Liver (tissue), 9 donors: ENCODE results near the gene ALG5. TPM values are rescaled to one million over a fixed set of nuclear protein-coding genes. Genes with fewer than 3 reads are reported as not detected.
A peak's percentile ranks its signal among the peaks of the same experiment; 100 is the strongest.

Experiments used
- DNase-seq: peaks from one replicate; pipeline ENCODE4 v3.0.0-alpha.2; 2017; ENCODE audit warnings: low spot score
- H3K27ac ChIP-seq, 2 donors: one replicate each; pipeline ENCODE4 v1.7.0; 2013; ENCODE audit warnings: inconsistent platforms in 2 of 2, low read length in 2 of 2, control low read depth in 1 of 2, low read depth in 1 of 2, mild to moderate bottlenecking in 1 of 2
- H3K27me3 ChIP-seq, 4 donors: one replicate each; pipeline versions ENCODE4 v1.6.1 to v1.7.0; 2013; ENCODE audit warnings: low read length in 3 of 4, inconsistent platforms in 1 of 4, mild to moderate bottlenecking in 1 of 4, moderate library complexity in 1 of 4; ENCODE audit not compliant: control insufficient read depth in 4 of 4, insufficient read depth in 4 of 4
- H3K36me3 ChIP-seq, 4 donors: one replicate each; pipeline versions ENCODE4 v1.6.1 to v1.7.0; 2013; ENCODE audit warnings: low read length in 3 of 4, mild to moderate bottlenecking in 3 of 4, low read depth in 1 of 4, moderate library complexity in 1 of 4; ENCODE audit not compliant: control insufficient read depth in 4 of 4, insufficient read depth in 3 of 4
- H3K4me1 ChIP-seq, 4 donors: one replicate each; pipeline versions ENCODE4 v1.6.1 to v1.7.0; 2013; ENCODE audit warnings: low read length in 3 of 4, mild to moderate bottlenecking in 3 of 4, moderate library complexity in 1 of 4; ENCODE audit not compliant: control insufficient read depth in 4 of 4, insufficient read depth in 4 of 4
- H3K4me3 ChIP-seq, 3 donors: one replicate each; pipeline versions ENCODE4 v1.6.1 to v1.7.0; 2013; ENCODE audit warnings: low read length in 3 of 3, control low read depth in 1 of 3, low read depth in 1 of 3, mild to moderate bottlenecking in 1 of 3
- H3K9ac ChIP-seq, 2 donors: one replicate each; pipeline ENCODE4 v1.7.0; 2013; ENCODE audit warnings: low read length in 2 of 2, mild to moderate bottlenecking in 2 of 2, moderate library complexity in 2 of 2, control low read depth in 1 of 2, low read depth in 1 of 2
- H3K9me3 ChIP-seq, 4 donors: one replicate each; pipeline versions ENCODE4 v1.6.1 to v1.7.0; 2013; ENCODE audit warnings: low read length in 3 of 4; ENCODE audit not compliant: control insufficient read depth in 4 of 4
- ATF3 ChIP-seq: IDR thresholded peaks from 2 replicates; pipeline ENCODE4 v1.6.1; 2016; ENCODE audit warnings: antibody characterized with exemption
- EGR1 ChIP-seq, 2 donors: IDR thresholded peaks; 2 replicates each; pipeline ENCODE4 v1.6.1; 2016 to 2018; ENCODE audit warnings: antibody characterized with exemption in 2 of 2, low read depth in 2 of 2
- FOXA2 ChIP-seq: IDR thresholded peaks from 2 replicates; pipeline ENCODE4 v1.6.1; 2016; ENCODE audit warnings: antibody characterized with exemption
- GABPA ChIP-seq, 2 donors: IDR thresholded peaks in 1 of 2; conservative IDR thresholded peaks in 1 of 2; 2 replicates each; pipeline ENCODE4 v1.6.1; 2016; ENCODE audit warnings: antibody characterized with exemption in 2 of 2, mild to moderate bottlenecking in 1 of 2, moderate library complexity in 1 of 2
- HNF4A ChIP-seq, 2 donors: conservative IDR thresholded peaks; 2 replicates each; pipeline ENCODE4 v1.6.1; 2016; ENCODE audit warnings: antibody characterized with exemption in 2 of 2, mild to moderate bottlenecking in 2 of 2
- HNF4G ChIP-seq: IDR thresholded peaks from 2 replicates; pipeline ENCODE4 v1.6.1; 2016; ENCODE audit warnings: antibody characterized with exemption
- JUND ChIP-seq, 2 donors: IDR thresholded peaks; 2 replicates each; pipeline ENCODE4 v1.6.1; 2016; ENCODE audit warnings: antibody characterized with exemption in 2 of 2
- RAD21 ChIP-seq, 2 donors: IDR thresholded peaks; 2 replicates each; pipeline ENCODE4 v1.6.1; 2016; ENCODE audit warnings: antibody characterized with exemption in 2 of 2, mild to moderate bottlenecking in 2 of 2
- RXRA ChIP-seq, 2 donors: IDR thresholded peaks; 2 replicates each; pipeline ENCODE4 v1.6.1; 2017 to 2018; ENCODE audit warnings: antibody characterized with exemption in 2 of 2, mild to moderate bottlenecking in 1 of 2
- SP1 ChIP-seq: IDR thresholded peaks from 2 replicates; pipeline ENCODE4 v1.6.1; 2018; ENCODE audit warnings: antibody characterized with exemption, mild to moderate bottlenecking
- TAF1 ChIP-seq: conservative IDR thresholded peaks from 2 replicates; pipeline ENCODE4 v1.6.1; 2016; ENCODE audit warnings: antibody characterized with exemption, mild to moderate bottlenecking
- YY1 ChIP-seq: IDR thresholded peaks from 2 replicates; pipeline ENCODE4 v1.6.1; 2016; ENCODE audit warnings: antibody characterized with exemption, mild to moderate bottlenecking
- WGBS: extraction: QIAGEN DNeasy Blood & Tissue Kit; methylation state at CpG from one replicate; pipeline ENCODE4 v1.1.7; 2013; 5-methylcytosine and 5-hydroxymethylcytosine counted together
- polyA plus RNA-seq, 2 donors: library from polyadenylated mRNA; stranded (reverse) in 1 of 2; unstranded in 1 of 2; fragments of 200-250 nt in 1 of 2; fragments of >200 nt in 1 of 2; fragmentation: Nextera tagmentation in 1 of 2; extraction: Ambion mirVana in 1 of 2; gene quantifications; one replicate each; pipeline versions ENCODE4 v1.2.1 to v1.2.3, GENCODE V29; 2013 to 2015
- total RNA-seq, 2 donors: library from RNA; depleted of rRNA; stranded (reverse); fragments of >200 nt; gene quantifications; one replicate each; pipeline ENCODE4 v1.2.3, GENCODE V29; 2014
- TF ChIP-seq, protein P1 (sequence below): fragments of 150-350 bp; IDR thresholded peaks from 2 replicates; pipeline ENCODE4 v1.5.1; 2017; ENCODE audit warnings: improper control_type of control experiment, low read depth, low read length; ENCODE audit not compliant: missing input control
- TF ChIP-seq, protein P2 (sequence below): IDR thresholded peaks from 2 replicates; pipeline ENCODE4 v1.6.1; 2016; ENCODE audit warnings: antibody characterized with exemption
- TF ChIP-seq, protein P3 (sequence below): IDR thresholded peaks from 2 replicates; pipeline ENCODE4 v1.6.1; 2016; ENCODE audit warnings: antibody characterized with exemption, mild to moderate bottlenecking
- TF ChIP-seq, protein P4 (sequence below): IDR thresholded peaks from 2 replicates; pipeline ENCODE4 v1.6.1; 2016; ENCODE audit warnings: antibody characterized with exemption
- donor health status: healthy.
- donor health status: healthy.
- donor health status: healthy.
- donor health status: healthy.
- donor health status: healthy.

The ALG5 gene
- 10 to 100 TPM; 20.7 to 37.2 TPM for total RNA-seq
- 10 to 100 TPM; 37.8 to 60.1 TPM for polyA plus RNA-seq

DNA sequence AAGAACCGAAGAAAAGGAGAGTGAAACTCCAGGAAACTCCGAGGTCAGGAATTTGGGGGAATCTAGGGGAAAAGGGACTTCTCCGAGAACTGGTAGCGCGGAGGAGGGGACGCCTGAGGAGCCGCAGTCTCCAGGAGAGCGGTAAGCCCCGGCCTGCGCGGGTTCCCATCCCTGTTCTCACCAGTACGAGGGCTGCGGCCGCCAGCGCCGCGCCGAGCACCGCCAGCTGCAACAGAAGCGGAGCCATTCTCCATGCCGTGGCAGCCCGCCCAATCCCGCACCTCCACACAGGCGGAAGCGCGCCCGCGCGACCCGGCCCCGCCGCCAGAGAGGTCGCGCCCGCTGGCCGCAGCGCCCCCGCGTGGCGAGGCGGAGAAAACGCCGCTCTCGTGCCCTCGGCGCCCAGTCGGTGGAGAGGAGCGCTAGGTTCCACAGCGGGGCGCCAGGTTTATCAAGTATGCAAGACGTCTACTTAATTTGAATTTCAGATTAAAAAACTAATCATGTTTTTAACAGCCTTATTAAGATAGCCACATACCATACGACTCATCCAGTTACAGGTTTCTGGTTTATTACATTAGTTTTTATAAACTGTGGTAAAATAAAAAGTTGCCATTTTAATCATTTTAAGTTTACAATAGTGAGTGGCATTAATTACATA is at the start of gene ALG5:
TSS of gene ALG5 (minus strand) at position 287 of the 661 bp plus-strand sequence. CDS start at position 247, 40 bp downstream.
- under 1% methylated on average over 52 of the region's 52 CpGs for WGBS
- H3K4me1 ChIP-seq, result peaks cover 0 to 26% (median 17%) of the 10 kb centered on the region in 4 donors

More for the DNA sequence above, at the start of gene ALG5:
- H3K4me3 ChIP-seq, result peak within 1 kb of the TSS; percentile 95 to 100 (median 99)
- TF ChIP-seq ATF3, result no peak
- TF ChIP-seq SP1, result no peak
- TF ChIP-seq RXRA (IDR thresholded peaks at IDR 0.05), result no peak
- TF ChIP-seq HNF4G, result no peak
- peak in 1 of 2 donors; percentile 69 for TF ChIP-seq GABPA (IDR thresholded peaks at IDR 0.05 in 1 of 2, conservative IDR thresholded peaks at IDR 0.05 in 1 of 2)
- peak in 1 of 2 donors; percentile 18 for TF ChIP-seq RAD21 (IDR thresholded peaks at IDR 0.05)
- TF ChIP-seq, protein P1, sequence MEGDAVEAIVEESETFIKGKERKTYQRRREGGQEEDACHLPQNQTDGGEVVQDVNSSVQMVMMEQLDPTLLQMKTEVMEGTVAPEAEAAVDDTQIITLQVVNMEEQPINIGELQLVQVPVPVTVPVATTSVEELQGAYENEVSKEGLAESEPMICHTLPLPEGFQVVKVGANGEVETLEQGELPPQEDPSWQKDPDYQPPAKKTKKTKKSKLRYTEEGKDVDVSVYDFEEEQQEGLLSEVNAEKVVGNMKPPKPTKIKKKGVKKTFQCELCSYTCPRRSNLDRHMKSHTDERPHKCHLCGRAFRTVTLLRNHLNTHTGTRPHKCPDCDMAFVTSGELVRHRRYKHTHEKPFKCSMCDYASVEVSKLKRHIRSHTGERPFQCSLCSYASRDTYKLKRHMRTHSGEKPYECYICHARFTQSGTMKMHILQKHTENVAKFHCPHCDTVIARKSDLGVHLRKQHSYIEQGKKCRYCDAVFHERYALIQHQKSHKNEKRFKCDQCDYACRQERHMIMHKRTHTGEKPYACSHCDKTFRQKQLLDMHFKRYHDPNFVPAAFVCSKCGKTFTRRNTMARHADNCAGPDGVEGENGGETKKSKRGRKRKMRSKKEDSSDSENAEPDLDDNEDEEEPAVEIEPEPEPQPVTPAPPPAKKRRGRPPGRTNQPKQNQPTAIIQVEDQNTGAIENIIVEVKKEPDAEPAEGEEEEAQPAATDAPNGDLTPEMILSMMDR, result peak; percentile 91
- TF ChIP-seq YY1, result peak; percentile 77
- TF ChIP-seq, protein P2, sequence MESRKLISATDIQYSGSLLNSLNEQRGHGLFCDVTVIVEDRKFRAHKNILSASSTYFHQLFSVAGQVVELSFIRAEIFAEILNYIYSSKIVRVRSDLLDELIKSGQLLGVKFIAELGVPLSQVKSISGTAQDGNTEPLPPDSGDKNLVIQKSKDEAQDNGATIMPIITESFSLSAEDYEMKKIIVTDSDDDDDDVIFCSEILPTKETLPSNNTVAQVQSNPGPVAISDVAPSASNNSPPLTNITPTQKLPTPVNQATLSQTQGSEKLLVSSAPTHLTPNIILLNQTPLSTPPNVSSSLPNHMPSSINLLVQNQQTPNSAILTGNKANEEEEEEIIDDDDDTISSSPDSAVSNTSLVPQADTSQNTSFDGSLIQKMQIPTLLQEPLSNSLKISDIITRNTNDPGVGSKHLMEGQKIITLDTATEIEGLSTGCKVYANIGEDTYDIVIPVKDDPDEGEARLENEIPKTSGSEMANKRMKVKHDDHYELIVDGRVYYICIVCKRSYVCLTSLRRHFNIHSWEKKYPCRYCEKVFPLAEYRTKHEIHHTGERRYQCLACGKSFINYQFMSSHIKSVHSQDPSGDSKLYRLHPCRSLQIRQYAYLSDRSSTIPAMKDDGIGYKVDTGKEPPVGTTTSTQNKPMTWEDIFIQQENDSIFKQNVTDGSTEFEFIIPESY, result no peak
- TF ChIP-seq, protein P3, sequence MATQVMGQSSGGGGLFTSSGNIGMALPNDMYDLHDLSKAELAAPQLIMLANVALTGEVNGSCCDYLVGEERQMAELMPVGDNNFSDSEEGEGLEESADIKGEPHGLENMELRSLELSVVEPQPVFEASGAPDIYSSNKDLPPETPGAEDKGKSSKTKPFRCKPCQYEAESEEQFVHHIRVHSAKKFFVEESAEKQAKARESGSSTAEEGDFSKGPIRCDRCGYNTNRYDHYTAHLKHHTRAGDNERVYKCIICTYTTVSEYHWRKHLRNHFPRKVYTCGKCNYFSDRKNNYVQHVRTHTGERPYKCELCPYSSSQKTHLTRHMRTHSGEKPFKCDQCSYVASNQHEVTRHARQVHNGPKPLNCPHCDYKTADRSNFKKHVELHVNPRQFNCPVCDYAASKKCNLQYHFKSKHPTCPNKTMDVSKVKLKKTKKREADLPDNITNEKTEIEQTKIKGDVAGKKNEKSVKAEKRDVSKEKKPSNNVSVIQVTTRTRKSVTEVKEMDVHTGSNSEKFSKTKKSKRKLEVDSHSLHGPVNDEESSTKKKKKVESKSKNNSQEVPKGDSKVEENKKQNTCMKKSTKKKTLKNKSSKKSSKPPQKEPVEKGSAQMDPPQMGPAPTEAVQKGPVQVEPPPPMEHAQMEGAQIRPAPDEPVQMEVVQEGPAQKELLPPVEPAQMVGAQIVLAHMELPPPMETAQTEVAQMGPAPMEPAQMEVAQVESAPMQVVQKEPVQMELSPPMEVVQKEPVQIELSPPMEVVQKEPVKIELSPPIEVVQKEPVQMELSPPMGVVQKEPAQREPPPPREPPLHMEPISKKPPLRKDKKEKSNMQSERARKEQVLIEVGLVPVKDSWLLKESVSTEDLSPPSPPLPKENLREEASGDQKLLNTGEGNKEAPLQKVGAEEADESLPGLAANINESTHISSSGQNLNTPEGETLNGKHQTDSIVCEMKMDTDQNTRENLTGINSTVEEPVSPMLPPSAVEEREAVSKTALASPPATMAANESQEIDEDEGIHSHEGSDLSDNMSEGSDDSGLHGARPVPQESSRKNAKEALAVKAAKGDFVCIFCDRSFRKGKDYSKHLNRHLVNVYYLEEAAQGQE, result no peak
- TF ChIP-seq JUND (IDR thresholded peaks at IDR 0.05), result no peak
- TF ChIP-seq, protein P4, sequence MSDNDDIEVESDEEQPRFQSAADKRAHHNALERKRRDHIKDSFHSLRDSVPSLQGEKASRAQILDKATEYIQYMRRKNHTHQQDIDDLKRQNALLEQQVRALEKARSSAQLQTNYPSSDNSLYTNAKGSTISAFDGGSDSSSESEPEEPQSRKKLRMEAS, result no peak
- no peak for TF ChIP-seq EGR1 (IDR thresholded peaks at IDR 0.05; ENCODE audit: low read depth in 2 of 2)
- no peak for TF ChIP-seq FOXA2
- TF ChIP-seq TAF1, result peak; percentile 28
- TF ChIP-seq HNF4A (conservative IDR thresholded peaks at IDR 0.05), result no peak
- no peaks in the 10 kb centered on the region for H3K9me3 ChIP-seq
- peaks cover 0 to 17% (median 13%) of the 10 kb centered on the region in 4 donors for H3K36me3 ChIP-seq
- DNase-seq, result peak; percentile 94
- H3K9ac ChIP-seq, result peak within 1 kb of the TSS; percentile 95 to 97
- H3K27ac ChIP-seq, result peak within 1 kb of the TSS; percentile 98
- H3K27me3 ChIP-seq, result no peaks in the 10 kb centered on the region
